ENCODE measurements around the gene HOXC10. TPM values are rescaled to one million over a fixed set of nuclear protein-coding genes. Genes with fewer than 3 reads are reported as not detected.

HOXC10 gene
- total RNA-seq, 6 experiments from 2014 or later: 0.33 to 1.4 (median 1.3) TPM; not detected in 1

DNA sequence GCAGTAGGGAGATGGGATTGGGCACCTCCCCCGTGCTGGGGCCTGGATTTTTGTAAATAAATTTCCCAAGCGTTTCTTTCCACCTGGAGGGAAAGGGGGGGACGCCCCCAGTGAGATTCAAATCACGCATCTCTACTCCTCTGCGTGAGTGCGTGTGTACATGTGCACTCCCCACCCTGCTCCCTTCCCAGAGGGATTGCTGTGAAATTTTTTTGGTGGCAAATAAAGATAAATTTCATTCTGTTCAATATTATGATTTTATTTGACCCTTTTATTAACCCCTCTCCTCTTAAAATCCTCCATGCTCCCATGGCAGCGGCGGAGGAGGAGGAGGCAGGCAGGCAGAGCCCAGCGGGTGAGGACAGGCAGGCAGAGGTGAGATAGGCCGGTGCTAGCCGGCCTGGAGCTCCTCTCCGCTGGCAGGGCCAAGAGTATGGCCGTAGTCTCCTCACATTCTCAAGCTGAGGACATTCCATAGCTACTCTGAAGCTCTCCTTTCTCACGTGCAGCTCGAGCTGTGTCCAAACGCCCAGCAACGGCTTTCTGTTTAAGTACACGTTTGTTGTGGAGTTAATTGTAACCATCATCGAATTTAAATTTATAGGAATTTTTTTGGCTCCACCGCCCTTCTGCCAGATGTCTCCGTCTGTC is 8.6 kb upstream of the HOXC10 start:
- no peaks in the 10 kb centered on the region for H3K36me3 Mint-ChIP-seq (ENCODE audit: low read depth)
- TF ChIP-seq, protein P1, sequence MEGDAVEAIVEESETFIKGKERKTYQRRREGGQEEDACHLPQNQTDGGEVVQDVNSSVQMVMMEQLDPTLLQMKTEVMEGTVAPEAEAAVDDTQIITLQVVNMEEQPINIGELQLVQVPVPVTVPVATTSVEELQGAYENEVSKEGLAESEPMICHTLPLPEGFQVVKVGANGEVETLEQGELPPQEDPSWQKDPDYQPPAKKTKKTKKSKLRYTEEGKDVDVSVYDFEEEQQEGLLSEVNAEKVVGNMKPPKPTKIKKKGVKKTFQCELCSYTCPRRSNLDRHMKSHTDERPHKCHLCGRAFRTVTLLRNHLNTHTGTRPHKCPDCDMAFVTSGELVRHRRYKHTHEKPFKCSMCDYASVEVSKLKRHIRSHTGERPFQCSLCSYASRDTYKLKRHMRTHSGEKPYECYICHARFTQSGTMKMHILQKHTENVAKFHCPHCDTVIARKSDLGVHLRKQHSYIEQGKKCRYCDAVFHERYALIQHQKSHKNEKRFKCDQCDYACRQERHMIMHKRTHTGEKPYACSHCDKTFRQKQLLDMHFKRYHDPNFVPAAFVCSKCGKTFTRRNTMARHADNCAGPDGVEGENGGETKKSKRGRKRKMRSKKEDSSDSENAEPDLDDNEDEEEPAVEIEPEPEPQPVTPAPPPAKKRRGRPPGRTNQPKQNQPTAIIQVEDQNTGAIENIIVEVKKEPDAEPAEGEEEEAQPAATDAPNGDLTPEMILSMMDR (IDR thresholded peaks at IDR 0.05): no peak
- peaks cover 5% of the 10 kb centered on the region; the same call in 1 of the 2 replicates for H3K4me1 Mint-ChIP-seq (ENCODE audit: low read depth)
- H3K27me3 Mint-ChIP-seq (ENCODE audit: insufficient read depth): peaks cover 62% of the 10 kb centered on the region
- H3K4me3 Mint-ChIP-seq: no peak overlapping the region
- H3K9me3 Mint-ChIP-seq: no peaks in the 10 kb centered on the region
- H3K27ac Mint-ChIP-seq: no peak overlapping the region
- no peak for DNase-seq

DNA sequence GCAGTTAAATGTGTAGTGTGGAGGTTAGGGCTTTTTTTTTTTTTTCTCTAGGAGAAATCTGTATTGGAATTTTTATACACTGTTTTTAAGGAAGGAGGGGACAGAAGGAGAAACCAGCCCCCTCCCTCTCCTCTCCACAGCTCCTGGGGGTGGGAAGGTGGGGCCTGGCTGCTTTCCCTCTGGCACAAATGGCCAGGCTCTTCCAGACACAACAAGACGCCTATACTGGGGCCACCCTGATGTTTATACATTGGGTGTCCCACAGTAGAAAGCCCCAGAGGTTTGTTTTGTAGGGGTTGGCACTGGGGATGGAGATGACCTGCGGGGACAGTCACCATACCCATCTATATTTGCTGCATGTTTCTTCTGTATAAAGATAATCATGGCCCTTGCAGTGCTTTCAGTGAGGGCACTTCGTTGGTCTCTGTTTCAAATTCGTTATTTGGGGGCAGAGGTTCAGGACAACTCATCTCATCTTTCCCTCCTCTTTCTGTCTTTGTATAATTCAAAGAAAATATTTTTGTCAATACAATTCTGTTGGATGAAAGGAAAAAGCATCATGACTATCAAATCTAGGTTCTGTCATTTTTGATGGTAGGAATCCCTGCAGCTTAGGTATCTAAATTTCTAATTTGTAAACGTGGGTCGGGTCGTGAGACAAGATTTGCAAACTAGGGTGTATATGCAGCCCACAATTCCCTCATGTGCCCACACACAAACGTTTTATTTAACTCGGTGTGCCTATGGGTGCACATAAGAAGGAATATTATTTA is 7.9 kb upstream of the HOXC10 start:
- H3K4me3 Mint-ChIP-seq: no peak overlapping the region

DNA sequence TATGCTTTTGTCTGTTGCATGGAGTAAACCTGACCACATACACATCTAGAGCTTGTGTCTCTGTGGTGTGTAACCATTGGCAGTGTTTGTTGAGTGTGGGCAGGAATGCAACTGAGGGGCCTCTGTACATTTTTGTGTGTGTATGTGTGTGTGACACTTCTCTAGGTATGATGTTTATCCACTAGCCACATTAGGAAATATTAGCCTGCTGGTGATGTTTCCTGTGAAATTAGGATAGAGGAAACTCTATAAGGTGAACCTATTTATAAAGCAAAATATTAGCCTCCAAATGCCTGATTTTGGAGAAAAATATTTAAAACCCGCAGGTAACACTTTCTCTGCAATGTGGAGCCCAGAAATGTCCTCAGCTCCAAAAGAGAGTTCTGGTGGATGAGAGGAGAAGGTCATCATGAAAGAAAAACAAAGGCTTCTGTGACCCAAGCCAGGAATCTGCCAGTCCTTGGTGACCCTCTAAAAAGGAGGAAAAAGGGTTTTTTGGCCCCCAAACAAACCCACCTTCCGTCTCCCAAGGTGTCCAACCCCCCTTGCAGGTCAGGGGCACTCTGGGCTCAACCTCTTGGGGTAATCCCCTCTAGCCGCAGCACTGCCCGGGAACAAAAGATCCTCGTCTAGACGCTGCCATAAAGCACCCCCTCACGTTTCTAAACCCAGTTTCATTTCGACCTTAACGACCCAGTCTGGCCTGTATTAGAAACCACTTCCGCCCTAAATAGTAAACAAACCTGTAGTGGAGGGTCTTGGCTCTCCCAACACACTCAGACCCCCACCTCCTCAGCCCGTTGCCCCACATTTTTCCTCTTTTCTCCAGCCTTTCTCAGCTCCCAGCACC is 7.1 kb upstream of the HOXC10 start:
- Mint-ChIP-seq H3K27me3 (ENCODE audit: insufficient read depth) (peaks cover 57% of the 10 kb centered on the region), H3K9me3 (no peaks in the 10 kb centered on the region), H3K27ac (no peak overlapping the region), H3K36me3 (ENCODE audit: low read depth) (no peaks in the 10 kb centered on the region), H3K4me3 (no peak overlapping the region), H3K4me1 (ENCODE audit: low read depth) (no peaks in the 10 kb centered on the region; the same call in 1 of the 2 replicates)
- TF ChIP-seq, protein P1 (IDR thresholded peaks at IDR 0.05): no peak
- no peak for DNase-seq

More for the DNA sequence above, 7.9 kb upstream of the HOXC10 start:
- peaks cover 5% of the 10 kb centered on the region; the same call in 1 of the 2 replicates for H3K4me1 Mint-ChIP-seq (ENCODE audit: low read depth)
- DNase-seq: no peak
- no peak overlapping the region for H3K27ac Mint-ChIP-seq
- H3K36me3 Mint-ChIP-seq (ENCODE audit: low read depth): no peaks in the 10 kb centered on the region
- H3K9me3 Mint-ChIP-seq: no peaks in the 10 kb centered on the region
- TF ChIP-seq, protein P1 (IDR thresholded peaks at IDR 0.05): no peak
- peaks cover 61% of the 10 kb centered on the region for H3K27me3 Mint-ChIP-seq (ENCODE audit: insufficient read depth)

DNA sequence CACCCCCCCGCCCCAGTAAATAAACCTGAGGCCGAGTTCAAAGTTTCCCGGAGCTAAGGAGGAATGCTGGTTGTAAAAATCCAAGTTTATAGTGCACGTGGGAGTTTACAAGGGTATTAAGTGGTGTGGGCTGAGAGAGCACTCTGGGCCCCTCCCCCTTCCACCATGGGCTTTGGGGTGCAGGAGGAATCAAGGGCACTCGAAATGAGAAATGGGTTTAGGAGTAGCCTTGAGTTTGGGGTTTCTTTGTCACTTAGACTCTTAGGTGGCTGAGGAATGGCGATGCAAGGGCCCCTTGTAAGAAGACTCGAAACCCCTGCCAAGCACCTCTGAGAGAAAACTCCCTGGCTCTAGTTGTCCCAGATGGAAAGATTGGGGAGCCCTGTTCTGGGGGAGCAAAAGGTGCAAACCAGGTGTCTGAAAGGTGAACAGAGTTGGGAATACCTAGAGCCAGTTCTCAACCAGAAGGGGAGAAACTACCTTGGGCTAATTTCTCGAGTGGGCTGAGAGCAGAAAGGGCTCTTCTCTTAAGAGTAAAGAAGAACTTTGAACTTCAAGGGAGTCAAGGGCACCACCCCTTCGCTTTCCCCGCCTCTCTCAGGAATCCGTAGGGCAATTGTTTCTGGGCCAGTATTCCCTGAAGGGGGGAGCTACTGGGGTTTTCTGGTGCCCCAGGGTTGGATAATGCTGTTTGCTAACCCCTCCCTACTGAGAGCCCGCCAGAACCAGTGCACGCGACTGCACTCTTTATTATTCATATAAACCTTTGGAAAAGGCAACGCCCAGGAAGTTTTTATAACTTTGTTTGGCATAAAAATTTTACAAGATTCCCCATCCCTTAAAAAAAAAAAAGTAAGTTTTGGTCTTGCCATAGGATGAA is 6.2 kb upstream of the HOXC10 start:
- no peaks in the 10 kb centered on the region for H3K9me3 Mint-ChIP-seq
- no peak for DNase-seq
- H3K27me3 Mint-ChIP-seq (ENCODE audit: insufficient read depth): peaks cover 53% of the 10 kb centered on the region
- no peaks in the 10 kb centered on the region for H3K36me3 Mint-ChIP-seq (ENCODE audit: low read depth)
- no peak overlapping the region for H3K4me3 Mint-ChIP-seq
- H3K27ac Mint-ChIP-seq: no peak overlapping the region
- H3K4me1 Mint-ChIP-seq (ENCODE audit: low read depth): no peaks in the 10 kb centered on the region
- TF ChIP-seq, protein P1 (IDR thresholded peaks at IDR 0.05): no peak

Data from HFFc6 (cell line).